Measurements from ENCODE around the gene LGR6. TPM values are rescaled to one million over a fixed set of nuclear protein-coding genes. Genes with fewer than 3 reads are reported as not detected.

LGR6 gene
- total RNA-seq, 1 experiment from 2014 or later = 1.0 TPM

GRCh38 chr1:202281316-202282024 is 87.9 kb downstream of the LGR6 start:
- no peak overlapping the region for H3K4ac ChIP-seq (ENCODE audit: low read depth, low read length)
- H3K9me3 Mint-ChIP-seq = no peaks in the 10 kb centered on the region
- H3K4me3 Mint-ChIP-seq = no peak overlapping the region

More at GRCh38 chr1:202281316-202282024, 87.9 kb downstream of the LGR6 start:
- no peak overlapping the region for H4K8ac ChIP-seq (replicated peaks; ENCODE audit: insufficient read length, low read depth, low read length)
- no peak for TF ChIP-seq CTCF (conservative IDR thresholded peaks at IDR 0.05)
- no peak overlapping the region for H2BK120ac ChIP-seq (ENCODE audit: low read depth, low read length, poor library complexity, severe bottlenecking)
- no peak overlapping the region for H3K56ac ChIP-seq (ENCODE audit: insufficient read length, low read depth, low read length)
- Mint-ChIP-seq H3K27me3 (ENCODE audit: low read depth) (peaks cover 11% of the 10 kb centered on the region), H3K36me3 (ENCODE audit: insufficient read depth in 1 of 3, low read depth in 3 of 3) (no peaks in the 10 kb centered on the region; a peak in 1 of 7 replicates), H3K27ac (0 out of 7 replicates have a peak overlapping the region, but pooled peaks of 1 of the 3 experiments have one; percentile 31), H3K4me1 (peaks cover 17 to 21% of the 10 kb centered on the region in 2 experiments)
- H2AK5ac ChIP-seq (ENCODE audit: insufficient read length, low read length) = no peak overlapping the region
- no peak overlapping the region for H3K23ac ChIP-seq (ENCODE audit: insufficient read length, low read depth, low read length)
- no peak overlapping the region for H2BK12ac ChIP-seq (ENCODE audit: insufficient read length, low read depth, low read length)
- H3K79me1 ChIP-seq (ENCODE audit: insufficient read depth, low read depth, low read length, poor library complexity, severe bottlenecking) = no peaks in the 10 kb centered on the region
- no peaks in the 10 kb centered on the region for H3K23me2 ChIP-seq (ENCODE audit: insufficient read length, low read depth, low read length, poor library complexity, severe bottlenecking)
- no peak overlapping the region for H3K4me2 ChIP-seq (ENCODE audit: insufficient read depth, insufficient read length, low read length)
- H3K79me2 ChIP-seq (ENCODE audit: insufficient read depth, low read length) = no peaks in the 10 kb centered on the region
- no peak overlapping the region for H4K5ac ChIP-seq (ENCODE audit: insufficient read length, low read depth, low read length)
- no peak overlapping the region for H3K14ac ChIP-seq (ENCODE audit: insufficient read depth, low read length)
- no peaks in the 10 kb centered on the region for H3K9me3 ChIP-seq (ENCODE audit: control insufficient read depth, low read depth, low read length)
- H3K18ac ChIP-seq (ENCODE audit: insufficient read length, low read depth, low read length) = no peak overlapping the region
- no peak for DNase-seq
- no peak overlapping the region for H2AFZ ChIP-seq (ENCODE audit: low read length)
- no CpG with 5 or more reads among the region's 5 CpGs for WGBS (ENCODE audit: extremely low coverage, insufficient read length, low lambda C conversion rate)
- H3T11ph ChIP-seq (ENCODE audit: low read length) = no peak overlapping the region
- no peak overlapping the region for H3K9ac ChIP-seq (ENCODE audit: extremely low read depth, insufficient read length, low read length)
- H3K27me3 ChIP-seq (ENCODE audit: insufficient read depth, low read length) = no peaks in the 10 kb centered on the region
- H3K27ac ChIP-seq (ENCODE audit: insufficient read length, low read depth, low read length) = no peak overlapping the region
- H2BK5ac ChIP-seq (ENCODE audit: insufficient read length, low read length) = no peak overlapping the region
- no peak overlapping the region for H4K91ac ChIP-seq (ENCODE audit: insufficient read length, low read depth, low read length)
- H2BK20ac ChIP-seq (ENCODE audit: low read depth, low read length, poor library complexity, severe bottlenecking) = no peak overlapping the region
- H3K4me1 ChIP-seq (ENCODE audit: insufficient read depth, low read length) = peaks cover 3% of the 10 kb centered on the region; the same call in 1 of the 2 replicates
- no peaks in the 10 kb centered on the region for H4K20me1 ChIP-seq (ENCODE audit: control insufficient read depth, insufficient read depth, insufficient read length)
- H2BK15ac ChIP-seq (ENCODE audit: low read depth, low read length) = no peak overlapping the region

Measured in H9 (cell line).